Astrocyte (in vitro differentiated cells and primary cell): Measurements from ENCODE around the gene IGF2R. TPM values are rescaled to one million over a fixed set of nuclear protein-coding genes. Genes with fewer than 3 reads are reported as not detected.
"Not testable (repeated sequence)": the region's sequence is repeated elsewhere in the genome, so short reads cannot be mapped to it uniquely, and the experiment has no call there.

Experiments
- DNase-seq: peaks from one replicate; pipeline ENCODE4 v3.0.0-alpha.2; 2010; ENCODE audit warnings: low read depth
- FAIRE-seq: peaks from 2 replicates; lab custom pipeline; 2011; peaks lifted over from hg19 to GRCh38; lab: Jason Lieb, UNC
- H2AFZ ChIP-seq: 2 replicates; pipeline ENCODE4 v1.6.0; 2012; ENCODE audit warnings: low read depth, low read length, inconsistent platforms
- H3K27ac ChIP-seq: 2 replicates; pipeline ENCODE4 v1.5.1; 2011; ENCODE audit warnings: low read depth, low read length, inconsistent platforms
- H3K27me3 ChIP-seq: 2 replicates; pipeline ENCODE4 v1.6.0; 2011; ENCODE audit warnings: low read length, inconsistent platforms; ENCODE audit not compliant: insufficient read depth
- H3K36me3 ChIP-seq: 2 replicates; pipeline ENCODE4 v1.5.1; 2011; ENCODE audit warnings: low read length, inconsistent platforms; ENCODE audit not compliant: insufficient read depth
- H3K4me1 ChIP-seq: 2 replicates; pipeline ENCODE4 v1.5.1; 2011; ENCODE audit warnings: low read length, inconsistent platforms; ENCODE audit not compliant: insufficient read depth
- H3K4me2 ChIP-seq: 2 replicates; pipeline ENCODE4 v1.6.0; 2012; ENCODE audit warnings: low read length, inconsistent platforms
- H3K4me3 ChIP-seq: 2 replicates; pipeline ENCODE4 v1.5.1; 2011; ENCODE audit warnings: low read depth, mild to moderate bottlenecking, low read length, inconsistent platforms; ENCODE audit not compliant: insufficient read depth
- H3K79me2 ChIP-seq: 2 replicates; pipeline ENCODE4 v1.6.0; 2012; ENCODE audit warnings: mild to moderate bottlenecking, low read length, inconsistent platforms; ENCODE audit not compliant: insufficient read depth
- H3K9ac ChIP-seq: 2 replicates; pipeline ENCODE4 v1.6.0; 2012; ENCODE audit warnings: mild to moderate bottlenecking, low read length, inconsistent platforms
- H3K9me3 ChIP-seq: 2 replicates; pipeline ENCODE4 v1.5.1; 2012; ENCODE audit warnings: low read depth, mild to moderate bottlenecking, low read length, inconsistent platforms; ENCODE audit not compliant: insufficient read depth
- H4K20me1 ChIP-seq: 2 replicates; pipeline ENCODE4 v1.6.0; 2012; ENCODE audit warnings: low read length, inconsistent platforms; ENCODE audit not compliant: insufficient read depth
- H3K27ac Mint-ChIP-seq: one replicate; pipeline ENCODE4 v1.8.0; 2021; ENCODE audit warnings: mild to moderate bottlenecking, mixed read lengths; ENCODE audit not compliant: unreplicated experiment
- H3K27me3 Mint-ChIP-seq: one replicate; pipeline ENCODE4 v1.8.0; 2021; ENCODE audit warnings: low read depth, mixed read lengths; ENCODE audit not compliant: unreplicated experiment
- H3K36me3 Mint-ChIP-seq: one replicate; pipeline ENCODE4 v1.8.0; 2021; ENCODE audit warnings: low read depth, mixed read lengths; ENCODE audit not compliant: unreplicated experiment
- H3K4me1 Mint-ChIP-seq: one replicate; pipeline ENCODE4 v1.8.0; 2021; ENCODE audit warnings: low read depth, mixed read lengths; ENCODE audit not compliant: unreplicated experiment
- H3K4me3 Mint-ChIP-seq: one replicate; pipeline ENCODE4 v1.8.0; 2021; ENCODE audit warnings: mild to moderate bottlenecking, moderate library complexity, mixed read lengths; ENCODE audit not compliant: unreplicated experiment
- H3K9me3 Mint-ChIP-seq: one replicate; pipeline ENCODE4 v1.8.0; 2021; ENCODE audit warnings: mild to moderate bottlenecking, mixed read lengths; ENCODE audit not compliant: unreplicated experiment
- CTCF ChIP-seq: IDR thresholded peaks from 2 replicates; pipeline ENCODE4 v1.5.1; 2011; ENCODE audit warnings: low read depth, mild to moderate bottlenecking, inconsistent platforms, low read length, moderate library complexity; ENCODE audit not compliant: insufficient read depth
- EZH2 ChIP-seq: IDR thresholded peaks from 2 replicates; pipeline ENCODE4 v1.6.1; 2012; ENCODE audit warnings: mild to moderate bottlenecking, low read length, inconsistent platforms; ENCODE audit not compliant: insufficient read depth
- total RNA-seq: library from RNA; stranded (reverse); gene quantifications from 2 replicates; pipeline ENCODE4 v1.2.1, GENCODE V29; 2021

The IGF2R gene
- total RNA-seq, 1 donor from 2014 or later = 173 TPM

DNA sequence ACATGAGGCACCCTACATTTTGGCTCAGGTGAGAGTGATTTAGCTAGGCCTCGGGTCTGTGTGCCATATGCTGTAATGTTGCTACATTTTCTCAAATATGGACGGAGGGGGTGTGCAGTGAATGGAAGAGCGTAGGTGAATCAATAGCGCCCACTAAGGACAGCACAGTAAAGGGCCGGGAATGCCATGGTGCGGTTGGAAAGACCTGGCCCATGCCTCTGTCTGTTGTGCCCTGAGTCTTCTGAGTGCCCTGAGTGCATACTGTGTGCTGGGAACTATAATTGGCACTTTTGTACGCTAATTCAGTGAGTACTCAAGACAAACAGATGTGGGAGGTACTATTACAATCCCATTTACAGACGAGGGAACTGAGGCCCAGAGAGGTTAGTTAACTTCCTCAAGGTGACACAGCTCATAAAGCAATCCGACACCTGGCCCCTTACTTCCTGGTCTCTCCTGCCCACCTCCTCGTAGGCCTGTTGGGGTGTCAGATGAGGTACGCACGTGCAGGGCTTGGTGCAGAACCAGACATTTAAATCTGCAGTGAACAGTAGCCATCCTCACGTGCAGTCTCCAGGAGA lies 170.0 kb downstream of the IGF2R start:
- H3K36me3 Mint-ChIP-seq = peaks cover 6% of the 10 kb centered on the region
- peak overlapping the region; percentile 35 for H3K9ac ChIP-seq
- peak overlapping the region; percentile 57 for H3K27ac ChIP-seq
- no peaks in the 10 kb centered on the region for H3K79me2 ChIP-seq
- no peak overlapping the region for H3K4me3 Mint-ChIP-seq
- H3K4me1 Mint-ChIP-seq = peaks cover 15% of the 10 kb centered on the region
- peak overlapping the region; percentile 70 for H3K4me2 ChIP-seq
- TF ChIP-seq CTCF = no peak
- no peak for TF ChIP-seq EZH2
- no peaks in the 10 kb centered on the region for H3K27me3 ChIP-seq
- H3K9me3 Mint-ChIP-seq = no peaks in the 10 kb centered on the region
- no peak for DNase-seq
- H4K20me1 ChIP-seq = no peaks in the 10 kb centered on the region
- FAIRE-seq = no peak
- peak overlapping the region; percentile 24 for H3K27ac Mint-ChIP-seq
- peaks cover 16% of the 10 kb centered on the region for H3K27me3 Mint-ChIP-seq
- no peaks in the 10 kb centered on the region for H3K9me3 ChIP-seq
- peaks cover 21% of the 10 kb centered on the region for H3K4me1 ChIP-seq
- no peak overlapping the region for H3K4me3 ChIP-seq
- H3K36me3 ChIP-seq = no peaks in the 10 kb centered on the region
- H2AFZ ChIP-seq = no peak overlapping the region

- TF ChIP-seq EZH2 = no peak
- Mint-ChIP-seq H3K36me3 (peaks cover 8% of the 10 kb centered on the region), H3K27me3 (peaks cover 16% of the 10 kb centered on the region), H3K9me3 (peaks cover 2% of the 10 kb centered on the region), H3K4me3 (no peak overlapping the region), H3K4me1 (peaks cover 15% of the 10 kb centered on the region), H3K27ac (peak overlapping the region; percentile 24)
- peak; percentile 86 for DNase-seq
- H2AFZ ChIP-seq = no peak overlapping the region
- H3K4me2 ChIP-seq = peak overlapping the region; percentile 70
- H3K36me3 ChIP-seq = no peaks in the 10 kb centered on the region
- H3K9ac ChIP-seq = no peak overlapping the region
- H3K79me2 ChIP-seq = no peaks in the 10 kb centered on the region
- H3K4me1 ChIP-seq = peaks cover 21% of the 10 kb centered on the region
- peak overlapping the region; percentile 57 for H3K27ac ChIP-seq
- no peaks in the 10 kb centered on the region for H4K20me1 ChIP-seq
- no peaks in the 10 kb centered on the region for H3K9me3 ChIP-seq
- no peak for FAIRE-seq
- no peaks in the 10 kb centered on the region for H3K27me3 ChIP-seq
- H3K4me3 ChIP-seq = no peak overlapping the region
These were observed 170.6 kb downstream of the IGF2R start for GRCh38 chr6:160139420-160139851.

DNA sequence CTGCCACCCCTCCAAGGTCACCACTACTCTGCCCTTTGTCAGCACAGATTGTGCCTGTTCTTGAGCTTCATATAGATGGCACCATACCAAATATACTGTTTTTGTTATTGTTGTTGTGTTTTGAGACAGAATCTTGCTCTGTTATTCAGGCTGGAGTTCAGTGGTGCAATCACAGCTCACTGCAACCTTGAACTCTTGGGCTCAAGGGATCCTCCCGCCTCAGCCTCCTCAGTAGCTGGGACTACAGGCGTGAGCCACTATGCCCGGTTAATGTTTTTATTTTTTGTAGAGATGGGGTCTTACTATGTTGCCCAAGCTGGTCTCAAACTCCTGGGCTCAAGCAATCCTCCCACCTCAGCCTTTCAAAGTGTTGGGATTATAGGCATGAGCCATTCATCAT lies 171.6 kb downstream of the IGF2R start:
- not testable (repeated sequence) for H3K27ac Mint-ChIP-seq, H3K9me3 ChIP-seq, H3K27ac ChIP-seq, H3K4me3 ChIP-seq, FAIRE-seq, H3K9me3 Mint-ChIP-seq, H3K27me3 ChIP-seq, H2AFZ ChIP-seq, H3K4me2 ChIP-seq, H3K36me3 ChIP-seq, H3K9ac ChIP-seq, DNase-seq, H3K79me2 ChIP-seq, H4K20me1 ChIP-seq, H3K27me3 Mint-ChIP-seq, H3K4me3 Mint-ChIP-seq
- Mint-ChIP-seq H3K36me3 (peaks cover 15% of the 10 kb centered on the region), H3K4me1 (peaks cover 15% of the 10 kb centered on the region)
- H3K4me1 ChIP-seq = peaks cover 21% of the 10 kb centered on the region
